Measurements from ENCODE around the gene SH3GL1. TPM values are rescaled to one million over a fixed set of nuclear protein-coding genes. Genes with fewer than 3 reads are reported as not detected.
A peak's percentile ranks its signal among the peaks of the same experiment; 100 is the strongest.

SH3GL1 gene
- total and polyA plus RNA-seq, 7 donors, result 28.5 to 47.4 (median 33.9) TPM

- TF ChIP-seq CTCF (IDR thresholded peaks at IDR 0.05) (no peak), POLR2AphosphoS5 (IDR thresholded peaks at IDR 0.05) (no peak), EP300 (IDR thresholded peaks at IDR 0.05) (no peak), POLR2A (IDR thresholded peaks at IDR 0.05) (no peak)
- no peaks in the 10 kb centered on the region for H3K36me3 ChIP-seq
- no peak overlapping the region for H3K4me3 ChIP-seq
- H3K27me3 ChIP-seq, result no peaks in the 10 kb centered on the region
- H3K4me1 ChIP-seq, result no peaks in the 10 kb centered on the region
- no peak for DNase-seq
- intact Hi-C loops (cut with DNase I), result no loop called here
- H3K9me3 ChIP-seq, result no peaks in the 10 kb centered on the region
- no peak overlapping the region for H3K27ac ChIP-seq
- 93% methylated on average over 23 of the region's 23 CpGs for WGBS, 2 donors
Observed at GRCh38 chr19:4409123-4409933, 9.0 kb upstream of the SH3GL1 start.

GRCh38 chr19:4406626-4407025 lies 6.3 kb upstream of the SH3GL1 start:
- WGBS, 2 donors, result 93 to 96% methylated on average over 7 of the region's 7 CpGs
- H3K4me3 ChIP-seq, result no peak overlapping the region
- no peak for DNase-seq
- no peaks in the 10 kb centered on the region for H3K27me3 ChIP-seq
- H3K9me3 ChIP-seq, result no peaks in the 10 kb centered on the region
- TF ChIP-seq POLR2AphosphoS5 (IDR thresholded peaks at IDR 0.05) (no peak), CTCF (IDR thresholded peaks at IDR 0.05) (no peak), EP300 (IDR thresholded peaks at IDR 0.05) (no peak), POLR2A (IDR thresholded peaks at IDR 0.05) (no peak)
- peaks cover 0 to 15% (median 14%) of the 10 kb centered on the region in 4 donors for H3K4me1 ChIP-seq
- no peaks in the 10 kb centered on the region for H3K36me3 ChIP-seq
- intact Hi-C loops (cut with DNase I), result no loop called here
- H3K27ac ChIP-seq, result no peak overlapping the region

- intact Hi-C loops (cut with DNase I), result loop anchor here (2.0 kb wide), 1 partner anchor 51 kb away; the partner anchor contains the start of gene UBXN6
- Histone ChIP-seq H3K4me3 (no peak overlapping the region), H3K27me3 (no peaks in the 10 kb centered on the region), H3K9me3 (no peaks in the 10 kb centered on the region), H3K27ac (no peak overlapping the region), H3K4me1 (peaks cover 0 to 21% (median 20%) of the 10 kb centered on the region in 4 donors), H3K36me3 (no peaks in the 10 kb centered on the region)
- WGBS, 2 donors, result 86 to 93% methylated on average over 8 of the region's 8 CpGs
- DNase-seq, result no peak
- TF ChIP-seq POLR2AphosphoS5 (IDR thresholded peaks at IDR 0.05) (no peak), POLR2A (IDR thresholded peaks at IDR 0.05) (no peak), CTCF (IDR thresholded peaks at IDR 0.05) (no peak), EP300 (IDR thresholded peaks at IDR 0.05) (no peak)
Observed at GRCh38 chr19:4405977-4406376, 5.6 kb upstream of the SH3GL1 start.

GRCh38 chr19:4403005-4403761 lies 2.8 kb upstream of the SH3GL1 start:
- WGBS, 2 donors, result 5 to 10% methylated on average over 32 of the region's 32 CpGs
- peak overlapping the region; percentile 91 to 94 (median 92) for H3K27ac ChIP-seq

More at GRCh38 chr19:4403005-4403761, 2.8 kb upstream of the SH3GL1 start:
- H3K27me3 ChIP-seq, result no peaks in the 10 kb centered on the region
- no peak for DNase-seq
- intact Hi-C loops (cut with DNase I), result loop anchor here (2.0 to 5.0 kb wide), 3 partner anchors 76 to 234 kb away; partner anchors contain the start of genes TNFAIP8L1 and YJU2
- no peaks in the 10 kb centered on the region for H3K36me3 ChIP-seq
- H3K9me3 ChIP-seq, result no peaks in the 10 kb centered on the region
- H3K4me1 ChIP-seq, result peaks cover 0 to 40% (median 38%) of the 10 kb centered on the region in 4 donors
- H3K4me3 ChIP-seq, result peak overlapping the region; percentile 47 to 81 (median 74)
- TF ChIP-seq POLR2AphosphoS5 (IDR thresholded peaks at IDR 0.05) (no peak), EP300 (IDR thresholded peaks at IDR 0.05) (no peak), POLR2A (IDR thresholded peaks at IDR 0.05) (no peak), CTCF (IDR thresholded peaks at IDR 0.05) (no peak)

Measured in sigmoid colon (tissue), 7 donors.